Measurements from ENCODE around the gene CPNE5.

CPNE5 gene

DNA sequence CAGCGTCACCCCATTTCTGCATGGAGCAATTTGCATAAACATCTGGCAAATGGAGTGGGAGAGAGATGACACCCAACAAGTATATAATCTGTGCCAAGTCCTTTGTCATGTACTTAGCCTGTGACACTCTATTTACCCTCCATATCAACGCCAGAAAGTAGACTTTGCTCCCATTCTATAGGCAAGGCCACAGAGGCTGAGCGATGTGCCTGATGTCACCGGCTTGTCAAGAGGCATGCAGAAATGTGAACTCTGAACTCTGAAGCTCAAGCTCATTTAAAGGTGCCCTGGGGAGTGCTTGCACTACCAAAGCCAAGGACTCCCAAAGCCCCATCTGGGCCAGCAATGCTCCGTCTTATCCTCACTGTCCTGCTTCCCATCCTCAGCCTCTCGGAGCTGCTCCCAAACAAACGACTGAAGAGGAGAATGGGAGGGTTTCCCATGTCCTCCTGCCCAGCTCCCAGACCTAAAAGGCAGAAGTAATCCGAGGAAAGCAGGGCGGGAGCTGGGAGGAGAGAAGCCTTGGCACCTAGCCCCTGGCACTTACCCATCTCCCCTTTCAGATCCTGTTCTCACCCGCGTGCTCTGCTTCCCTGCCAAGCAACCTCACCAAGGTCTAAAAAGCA is 9.2 kb downstream of the CPNE5 start:
- no peak for DNase-seq (ENCODE audit: insufficient read length)
- TF ChIP-seq POLR2A (IDR thresholded peaks at IDR 0.05; ENCODE audit: low read depth, low read length) (no peak), TAF1 (IDR thresholded peaks at IDR 0.05; ENCODE audit: borderline replicate concordance, low read depth, low read length) (no peak), POLR2AphosphoS5 (IDR thresholded peaks at IDR 0.05; ENCODE audit: low read depth, low read length) (no peak)
- no peak for FAIRE-seq

DNA sequence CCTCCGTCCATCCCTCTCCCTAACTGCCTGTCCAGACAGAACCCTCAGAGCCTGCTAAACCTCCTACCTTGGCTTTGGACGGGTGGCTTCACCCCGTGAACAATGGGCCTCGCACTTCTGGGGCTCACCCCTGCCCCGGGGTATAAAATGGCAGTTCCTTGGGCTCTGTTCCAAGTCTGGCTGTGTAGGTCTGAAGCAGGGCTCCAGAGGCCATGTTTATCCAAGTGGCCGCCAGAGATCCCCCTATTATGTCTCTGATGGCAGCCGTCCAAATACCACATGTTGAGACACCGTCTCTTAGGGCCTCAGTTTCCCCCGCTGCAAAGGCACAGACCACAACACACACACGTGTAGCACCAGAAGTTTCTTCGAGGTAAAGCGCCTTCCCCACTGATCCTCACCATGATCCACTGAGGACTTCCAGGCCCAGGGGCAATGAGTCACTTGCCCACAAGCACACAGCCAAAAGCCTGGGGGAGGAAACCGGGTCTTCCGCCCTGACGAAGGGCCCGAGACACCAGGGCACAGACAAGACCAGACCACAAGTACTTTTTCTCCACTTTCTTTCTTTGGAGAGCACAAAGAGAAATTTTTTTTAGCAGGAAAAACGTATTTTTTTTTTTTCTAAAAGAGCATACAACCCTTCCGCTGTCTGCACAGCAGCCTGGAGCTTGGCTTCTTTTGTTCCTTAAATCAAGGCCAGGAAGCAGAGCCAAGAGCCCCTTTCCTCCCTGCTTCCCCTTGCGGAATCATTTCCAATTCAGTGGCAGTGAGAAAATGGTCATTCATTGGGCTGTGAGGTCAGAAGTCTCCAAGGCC is 11.8 kb downstream of the CPNE5 start:
- FAIRE-seq (no peak), DNase-seq (ENCODE audit: insufficient read length) (no peak)
- TF ChIP-seq TAF1 (IDR thresholded peaks at IDR 0.05; ENCODE audit: borderline replicate concordance, low read depth, low read length) (no peak), POLR2AphosphoS5 (IDR thresholded peaks at IDR 0.05; ENCODE audit: low read depth, low read length) (no peak), POLR2A (IDR thresholded peaks at IDR 0.05; ENCODE audit: low read depth, low read length) (no peak)

DNA sequence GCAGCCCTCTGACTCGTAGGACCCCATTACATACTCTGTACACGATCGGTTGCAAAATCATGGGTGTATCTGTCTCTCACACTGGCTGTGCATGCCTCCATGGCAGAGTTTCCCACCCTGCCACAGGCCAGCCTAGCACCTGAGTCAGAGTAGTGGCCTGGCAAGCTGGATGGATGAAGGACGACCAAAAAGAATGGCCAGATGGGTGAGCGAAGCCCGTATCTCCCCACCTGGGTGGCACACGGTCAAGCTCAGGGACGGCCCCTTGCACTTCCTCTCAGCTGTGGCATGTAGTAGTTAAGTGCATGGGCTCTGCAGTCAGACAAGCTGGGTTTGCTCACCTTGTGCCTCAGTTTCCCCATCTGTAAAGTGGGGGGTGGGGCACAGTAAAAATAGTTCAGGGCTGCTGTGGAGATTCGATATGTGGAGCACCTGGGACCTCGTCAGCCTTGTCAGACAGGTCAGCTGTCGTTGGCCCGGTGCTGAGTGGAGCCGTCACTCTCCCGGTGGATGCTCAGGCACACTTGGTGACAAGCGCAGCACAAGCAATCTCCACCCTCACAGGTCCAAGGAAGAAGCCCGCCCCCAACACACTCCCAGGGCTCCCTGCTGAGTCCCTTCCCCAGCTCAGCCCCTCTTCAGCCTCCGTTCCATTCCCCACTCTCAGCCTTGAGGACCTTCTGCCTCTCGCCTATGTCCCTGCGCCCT is 12.6 kb downstream of the CPNE5 start:
- DNase-seq (ENCODE audit: insufficient read length) (no peak), FAIRE-seq (no peak)
- TF ChIP-seq POLR2AphosphoS5 (IDR thresholded peaks at IDR 0.05; ENCODE audit: low read depth, low read length) (no peak), TAF1 (IDR thresholded peaks at IDR 0.05; ENCODE audit: borderline replicate concordance, low read depth, low read length) (no peak), POLR2A (IDR thresholded peaks at IDR 0.05; ENCODE audit: low read depth, low read length) (no peak)

DNA sequence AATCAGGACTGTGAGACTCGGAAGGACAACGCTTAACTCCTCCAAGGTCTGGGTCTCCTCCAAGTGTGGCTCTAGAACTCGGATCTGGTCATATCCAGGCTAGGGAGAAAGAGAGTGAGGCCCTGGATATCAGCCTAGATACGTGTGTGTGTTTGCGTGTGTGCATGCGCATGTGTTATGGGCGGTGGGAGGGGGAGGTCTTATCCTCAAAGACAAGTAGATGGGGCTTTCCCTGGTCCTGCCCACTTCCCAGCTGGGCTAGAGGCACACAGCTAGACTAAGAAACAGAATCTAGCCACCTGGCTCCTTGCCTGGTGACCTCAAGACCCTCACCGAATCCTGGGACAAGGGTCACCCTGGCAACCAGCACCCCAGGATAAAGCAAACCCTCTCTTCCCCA is 13.2 kb downstream of the CPNE5 start:
- DNase-seq (ENCODE audit: insufficient read length) (no peak), FAIRE-seq (no peak)
- TF ChIP-seq POLR2A (IDR thresholded peaks at IDR 0.05; ENCODE audit: low read depth, low read length) (no peak), POLR2AphosphoS5 (IDR thresholded peaks at IDR 0.05; ENCODE audit: low read depth, low read length) (no peak), TAF1 (IDR thresholded peaks at IDR 0.05; ENCODE audit: borderline replicate concordance, low read depth, low read length) (no peak)

DNA sequence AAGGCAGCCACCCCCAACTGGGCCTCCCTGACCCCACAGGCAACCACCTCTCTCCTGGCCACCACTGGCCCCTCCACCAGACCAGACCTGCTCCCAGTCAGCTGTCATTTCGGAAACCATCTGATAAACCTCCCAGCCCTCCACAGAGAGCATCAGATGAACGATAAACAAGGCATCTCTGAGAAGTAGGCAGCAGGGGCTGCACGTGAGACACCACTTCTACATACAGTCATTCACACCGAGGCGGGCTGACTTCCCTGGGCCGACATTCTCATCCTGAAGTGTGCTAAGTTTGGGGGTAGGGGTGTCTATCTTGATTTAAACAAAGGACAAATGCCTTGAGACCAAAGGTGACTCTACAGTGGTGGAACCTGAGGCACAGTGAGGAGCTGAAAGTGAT is 13.8 kb downstream of the CPNE5 start:
- no peak for FAIRE-seq
- DNase-seq (ENCODE audit: insufficient read length), result no peak
- TF ChIP-seq TAF1 (IDR thresholded peaks at IDR 0.05; ENCODE audit: borderline replicate concordance, low read depth, low read length) (no peak), POLR2AphosphoS5 (IDR thresholded peaks at IDR 0.05; ENCODE audit: low read depth, low read length) (no peak), POLR2A (IDR thresholded peaks at IDR 0.05; ENCODE audit: low read depth, low read length) (no peak)

DNA sequence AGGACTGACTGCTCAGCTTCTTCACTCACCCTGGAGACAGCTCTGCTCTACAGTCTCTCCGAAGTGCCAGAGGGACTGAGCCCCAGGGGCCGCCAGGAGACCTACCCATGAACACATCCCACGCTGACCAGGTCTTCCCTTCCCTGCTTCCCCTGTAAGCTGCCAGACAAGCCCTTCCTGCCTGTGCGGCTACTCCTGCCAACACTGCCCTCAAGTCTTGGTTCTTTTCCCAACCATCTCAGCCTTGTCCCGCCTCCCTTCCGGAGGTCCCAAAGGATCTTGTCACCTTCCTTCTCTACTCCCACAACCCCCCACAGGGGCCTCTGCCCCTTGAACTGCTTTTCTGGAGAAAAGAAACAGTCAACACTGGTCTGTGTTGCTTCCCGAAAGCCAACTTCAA is 15.0 kb downstream of the CPNE5 start:
- no peak for DNase-seq (ENCODE audit: insufficient read length)
- FAIRE-seq, result no peak
- TF ChIP-seq TAF1 (IDR thresholded peaks at IDR 0.05; ENCODE audit: borderline replicate concordance, low read depth, low read length) (no peak), POLR2A (IDR thresholded peaks at IDR 0.05; ENCODE audit: low read depth, low read length) (no peak), POLR2AphosphoS5 (IDR thresholded peaks at IDR 0.05; ENCODE audit: low read depth, low read length) (no peak)

DNA sequence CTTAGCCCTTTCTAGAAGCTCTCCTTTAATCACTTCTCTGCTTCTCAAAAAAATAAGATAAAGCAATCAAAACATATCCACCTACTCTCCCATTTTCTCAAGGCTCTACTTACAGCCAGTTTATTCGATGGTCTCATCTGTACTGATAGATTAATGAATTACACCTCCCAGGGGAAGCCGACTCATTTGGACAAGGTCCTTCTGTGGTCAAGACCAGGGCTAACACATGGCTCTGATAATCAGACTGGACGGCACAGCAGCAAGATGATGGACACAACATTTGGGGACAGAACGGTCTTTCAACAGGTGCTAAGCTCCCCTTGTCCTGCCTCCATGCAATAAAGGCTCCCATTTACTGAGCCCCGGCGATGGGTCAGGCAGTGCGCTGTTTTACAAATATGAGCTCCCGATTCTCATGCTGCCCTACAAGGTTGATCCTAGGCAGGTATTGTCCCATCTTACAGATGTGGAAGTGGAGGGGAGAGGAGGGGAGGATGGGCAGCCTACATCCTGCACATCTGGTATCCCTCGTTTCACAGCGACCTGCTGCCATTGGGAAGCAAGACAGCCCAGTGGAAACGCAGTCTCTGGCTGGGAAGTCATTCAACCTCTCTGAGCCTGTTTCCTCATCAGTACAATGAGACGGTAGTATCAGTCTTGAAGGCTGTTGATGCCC is 15.7 kb downstream of the CPNE5 start:
- DNase-seq (ENCODE audit: insufficient read length) (no peak), FAIRE-seq (no peak)

DNA sequence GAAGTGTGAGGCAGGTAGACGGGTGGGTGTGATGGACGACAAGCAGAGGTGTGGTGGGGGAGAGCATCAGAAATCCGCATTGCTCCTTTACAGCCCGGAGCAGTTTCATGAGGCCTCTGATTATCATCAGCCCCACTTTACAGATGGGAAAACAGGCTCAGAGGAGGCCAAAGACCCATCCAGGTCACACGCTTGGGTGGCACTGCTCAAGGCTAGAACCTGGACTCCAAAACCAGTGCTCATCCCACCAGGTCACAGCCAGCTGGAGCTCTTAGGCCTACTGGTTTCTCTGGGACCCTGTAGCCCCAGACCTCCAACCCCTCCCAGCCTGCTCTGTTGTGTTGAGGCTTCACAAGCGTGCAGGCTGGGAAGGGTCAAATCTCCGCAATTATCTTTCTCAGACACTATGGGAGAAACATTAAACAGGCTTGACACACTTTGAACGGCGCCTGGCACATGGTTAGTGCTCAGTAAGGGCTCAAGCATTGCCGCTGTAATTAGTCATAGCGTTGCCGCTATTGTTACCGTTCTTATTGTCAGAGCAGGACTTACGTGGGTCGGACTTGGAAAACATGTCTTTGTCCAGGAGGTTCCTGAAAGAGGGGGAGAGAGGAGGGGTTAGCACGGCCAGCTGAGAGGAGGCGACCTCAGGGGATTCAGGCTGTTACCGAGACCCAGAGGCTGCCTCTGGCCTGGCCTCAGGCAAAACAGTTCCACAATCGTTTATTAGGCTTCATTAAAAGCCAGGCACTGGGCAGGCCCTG is 16.6 kb downstream of the CPNE5 start:
- no peak for FAIRE-seq
- DNase-seq (ENCODE audit: insufficient read length), result no peak

More for the DNA sequence above, 15.7 kb downstream of the CPNE5 start:
- TF ChIP-seq POLR2AphosphoS5 (IDR thresholded peaks at IDR 0.05; ENCODE audit: low read depth, low read length) (no peak), TAF1 (IDR thresholded peaks at IDR 0.05; ENCODE audit: borderline replicate concordance, low read depth, low read length) (no peak), POLR2A (IDR thresholded peaks at IDR 0.05; ENCODE audit: low read depth, low read length) (no peak)

DNA sequence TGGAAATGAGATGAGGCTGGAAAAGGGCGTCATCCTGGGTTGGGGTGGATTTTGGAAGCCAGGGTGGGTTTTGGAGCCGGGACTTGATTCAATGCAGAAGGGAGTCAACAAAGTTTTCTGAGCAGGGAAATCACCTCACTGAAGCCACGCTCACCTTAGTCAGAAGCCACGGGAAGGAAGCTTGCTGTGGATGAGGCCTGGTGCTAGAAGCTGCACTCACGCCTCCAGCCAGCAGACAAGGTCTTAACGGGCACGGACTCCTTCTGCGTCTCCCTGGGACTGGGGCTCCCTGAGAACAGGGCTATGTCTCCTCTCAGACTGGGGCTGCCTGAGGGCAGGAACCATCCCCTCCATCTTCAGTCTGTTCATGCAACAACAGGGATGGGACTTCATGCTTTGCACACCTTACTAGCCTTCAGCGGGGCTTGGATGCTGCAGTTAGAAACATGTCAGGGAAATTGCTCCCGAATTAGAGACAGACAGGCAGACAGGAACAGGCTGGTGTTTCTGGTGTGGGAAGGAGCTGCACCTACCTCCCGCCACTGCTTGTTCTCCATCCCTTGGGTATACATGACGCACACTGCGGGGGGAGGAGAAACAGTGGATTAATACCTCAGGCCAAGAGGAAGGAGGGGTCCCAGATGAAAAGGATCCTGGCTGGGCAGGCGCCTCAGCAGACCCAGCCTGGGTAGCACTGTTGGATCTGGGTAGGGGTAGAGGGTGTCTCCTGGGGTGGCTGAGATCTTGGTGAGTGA is 17.5 kb downstream of the CPNE5 start:
- FAIRE-seq (no peak), DNase-seq (ENCODE audit: insufficient read length) (no peak)
- no peak for TF ChIP-seq POLR2A (IDR thresholded peaks at IDR 0.05; ENCODE audit: low read depth, low read length)
- no peak for TF ChIP-seq TAF1 (IDR thresholded peaks at IDR 0.05; ENCODE audit: borderline replicate concordance, low read depth, low read length)
- no peak for TF ChIP-seq POLR2AphosphoS5 (IDR thresholded peaks at IDR 0.05; ENCODE audit: low read depth, low read length)

More for the DNA sequence above, 16.6 kb downstream of the CPNE5 start:
- TF ChIP-seq POLR2AphosphoS5 (IDR thresholded peaks at IDR 0.05; ENCODE audit: low read depth, low read length) (no peak), TAF1 (IDR thresholded peaks at IDR 0.05; ENCODE audit: borderline replicate concordance, low read depth, low read length) (no peak), POLR2A (IDR thresholded peaks at IDR 0.05; ENCODE audit: low read depth, low read length) (no peak)
